ENCODE results near the gene AK9.
"Not testable (repeated sequence)": the region's sequence is repeated elsewhere in the genome, so short reads cannot be mapped to it uniquely, and the experiment has no call there.

The AK9 gene

DNA sequence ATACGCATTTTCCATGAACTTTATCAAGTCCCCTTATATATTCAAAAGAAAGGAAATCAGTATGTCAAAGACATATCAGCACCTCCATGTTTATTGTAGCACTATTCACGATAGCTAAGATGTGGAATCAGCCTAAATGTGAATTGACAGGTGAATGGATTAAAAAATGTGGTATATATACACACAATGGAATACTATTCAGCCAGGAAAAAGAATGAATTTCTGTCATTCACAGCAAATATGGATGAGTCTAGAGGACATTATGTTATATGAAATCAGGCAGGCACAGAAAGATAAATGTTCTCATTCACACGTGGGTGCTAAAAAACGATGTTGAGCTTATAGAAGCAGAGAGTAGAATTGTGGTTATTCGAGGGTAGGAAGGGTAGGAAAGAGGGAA lies 5.4 kb upstream of the AK9 start:
- no peak for DNase-seq (ENCODE audit: low read depth)

DNA sequence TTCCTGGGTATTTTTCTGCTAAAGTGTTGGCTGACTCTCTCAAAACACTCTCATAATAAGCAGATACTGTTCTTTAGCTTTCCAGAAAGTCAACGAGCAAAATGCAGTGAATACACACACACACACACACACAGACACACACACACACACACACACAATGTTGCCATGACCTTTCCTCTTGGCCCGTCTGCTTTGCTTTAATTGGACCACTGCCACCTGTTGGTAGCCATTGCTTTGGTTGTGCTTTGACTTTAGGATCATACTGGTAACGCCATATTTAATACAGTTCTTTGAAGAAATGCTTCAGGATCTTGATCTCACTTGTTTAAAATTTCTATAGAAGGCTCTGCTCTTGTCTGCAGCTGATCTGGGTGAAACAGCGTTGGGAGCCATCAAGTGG lies 4.5 kb upstream of the AK9 start:
- no peak for DNase-seq (ENCODE audit: low read depth)

DNA sequence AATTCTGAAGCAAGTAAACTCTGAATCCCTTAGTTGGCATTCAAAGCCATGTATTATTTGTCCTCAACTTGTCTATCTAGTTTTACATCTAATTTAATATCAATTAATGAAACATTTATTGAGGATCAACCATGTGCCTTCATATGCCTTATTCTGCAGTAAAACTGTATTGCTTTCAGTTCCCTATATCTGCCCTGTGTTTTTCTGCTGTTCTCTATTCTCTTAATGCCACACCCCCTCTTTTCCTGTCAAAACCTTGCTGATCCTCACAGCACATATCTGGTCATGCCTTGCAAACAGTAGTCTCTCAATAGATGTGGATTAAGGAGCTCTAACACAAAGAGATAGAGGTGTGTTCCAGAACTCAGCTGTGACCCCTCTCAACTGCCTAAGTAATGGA lies 2.1 kb upstream of the AK9 start:
- no peak for DNase-seq (ENCODE audit: low read depth)

DNA sequence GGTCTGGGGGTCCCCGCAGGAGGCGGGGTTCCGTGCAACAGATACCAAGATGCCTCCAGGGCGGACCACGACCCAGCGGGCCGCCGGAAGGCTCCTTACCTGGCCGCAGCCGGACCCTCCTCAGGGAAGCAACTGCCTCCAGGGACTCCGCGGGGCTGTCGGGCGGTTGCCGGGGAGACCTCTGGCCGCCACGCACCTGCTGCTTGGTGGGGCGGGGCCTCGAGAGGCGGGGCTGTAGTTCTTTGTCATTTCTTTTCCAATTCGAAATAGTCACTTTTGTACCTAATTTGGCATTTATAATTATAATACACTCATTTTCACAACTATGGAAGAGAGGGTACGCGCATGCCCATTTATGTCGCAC lies 647 bp downstream of the AK9 start:
- DNase-seq (ENCODE audit: low read depth), result no peak

DNA sequence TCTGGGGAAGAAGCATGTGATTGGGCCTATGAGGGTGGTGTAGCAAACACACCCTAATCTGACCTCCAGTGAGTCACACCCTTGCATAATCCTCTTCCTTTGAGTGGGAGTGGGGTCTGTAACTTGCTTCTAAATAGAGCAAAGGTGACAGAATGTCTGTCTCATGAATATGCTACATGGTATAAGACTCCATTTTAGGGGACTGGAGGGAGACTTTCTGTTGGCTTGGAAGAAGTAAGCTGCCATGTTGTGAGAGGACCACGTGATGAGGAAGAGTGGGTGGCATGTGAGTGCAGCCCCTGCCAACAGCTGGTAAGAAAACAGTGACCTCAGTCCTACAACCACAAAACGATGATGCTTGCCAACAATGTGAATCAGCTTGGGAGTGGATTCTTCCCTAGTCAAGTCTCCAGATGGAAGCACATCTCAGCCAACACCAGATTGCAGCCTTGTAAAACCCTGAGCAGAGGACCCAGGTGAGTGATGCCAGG lies 3.7 kb downstream of the AK9 start:
- peak; percentile 87 for DNase-seq (ENCODE audit: low read depth)

DNA sequence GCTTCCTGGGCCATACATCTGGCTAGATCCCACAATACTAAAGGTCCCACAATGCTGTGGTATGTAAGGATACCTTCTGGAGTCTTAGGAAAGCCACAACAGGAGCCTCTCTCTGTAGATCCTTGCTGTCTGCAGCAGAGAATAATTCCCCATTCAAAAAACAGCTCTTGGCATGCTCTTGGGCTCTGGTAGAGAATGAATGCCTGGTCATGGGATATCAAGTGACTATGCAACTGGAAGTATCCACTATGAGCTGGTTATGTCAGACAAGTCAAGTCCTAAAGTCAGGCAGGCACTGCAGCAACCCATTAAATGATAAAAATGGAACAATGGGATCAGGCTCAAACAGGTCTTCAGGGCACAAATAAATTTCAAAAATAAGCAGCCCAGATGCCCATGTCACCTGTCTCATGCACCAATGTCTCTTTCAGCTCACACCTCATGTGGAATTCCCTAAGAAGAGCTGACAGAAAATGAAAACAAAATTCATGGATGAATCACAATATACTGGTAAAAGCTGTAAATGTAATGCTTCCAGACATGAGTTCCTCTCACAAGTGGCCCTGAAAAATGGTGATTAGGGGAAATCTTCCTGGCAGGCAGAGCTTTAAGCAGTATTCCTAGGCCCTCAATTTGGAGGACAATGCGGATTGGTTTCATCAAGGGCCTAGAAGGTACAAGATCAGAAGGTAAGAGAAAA lies 4.3 kb downstream of the AK9 start:
- no peak for DNase-seq (ENCODE audit: low read depth)

DNA sequence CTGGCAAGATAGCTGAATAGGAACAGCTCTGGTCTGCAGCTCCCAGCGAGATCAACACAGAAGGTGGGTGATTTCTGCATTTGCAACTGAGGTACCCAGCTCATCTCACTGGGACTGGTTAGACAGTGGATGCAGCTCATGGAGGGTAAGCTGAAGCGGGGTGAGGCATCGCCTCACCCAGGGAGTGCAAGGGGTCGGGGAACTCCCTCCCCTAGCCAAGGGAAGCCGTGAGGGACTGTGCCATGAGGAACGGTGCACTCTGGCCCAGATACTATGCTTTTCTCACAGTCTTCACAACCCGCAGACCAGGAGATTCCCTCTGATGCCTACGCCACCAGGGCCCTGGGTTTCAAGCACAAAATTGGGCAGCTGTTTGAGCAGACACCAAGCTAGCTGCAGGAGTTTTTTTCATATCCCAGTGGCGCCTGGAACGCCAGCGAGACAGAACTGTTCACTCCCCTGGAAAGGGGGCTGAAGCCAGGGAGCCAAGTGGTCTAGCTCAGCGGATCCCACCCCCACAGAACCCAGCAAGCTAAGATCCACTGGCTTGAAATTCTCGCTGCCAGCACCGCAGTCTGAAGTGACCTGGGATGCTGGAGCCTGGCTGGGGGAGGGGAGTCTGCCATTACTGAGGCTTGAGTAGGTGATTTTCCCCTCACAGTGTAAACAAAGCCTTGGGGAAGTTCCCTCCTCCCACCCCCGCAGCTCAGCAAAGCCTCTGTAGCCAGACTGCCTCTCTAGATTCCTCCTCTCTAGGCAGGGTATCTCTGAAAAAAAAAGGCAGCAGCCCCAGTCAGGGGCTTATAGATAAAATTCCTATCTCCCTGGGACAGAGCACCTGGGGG lies 12.1 kb downstream of the AK9 start:
- not testable (repeated sequence) for DNase-seq (ENCODE audit: low read depth)

DNA sequence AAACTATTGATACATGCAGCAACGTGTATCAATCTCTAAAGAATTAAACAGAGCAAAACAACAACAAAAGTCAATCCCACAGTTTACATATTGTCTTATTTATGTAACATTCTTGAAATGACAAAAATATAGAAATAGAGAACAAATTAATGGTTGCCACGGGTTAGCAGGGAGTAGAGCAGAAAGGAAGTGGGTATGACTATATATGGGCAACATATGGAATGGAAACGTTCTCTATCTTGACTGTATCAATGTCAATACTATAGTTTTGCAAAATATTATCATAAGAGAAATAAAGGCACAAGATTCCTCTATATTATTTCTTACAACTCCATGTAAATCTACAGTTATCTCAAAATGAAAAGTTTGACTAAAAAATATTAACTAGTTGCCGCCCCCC lies 12.8 kb downstream of the AK9 start:
- DNase-seq (ENCODE audit: low read depth), result no peak

DNA sequence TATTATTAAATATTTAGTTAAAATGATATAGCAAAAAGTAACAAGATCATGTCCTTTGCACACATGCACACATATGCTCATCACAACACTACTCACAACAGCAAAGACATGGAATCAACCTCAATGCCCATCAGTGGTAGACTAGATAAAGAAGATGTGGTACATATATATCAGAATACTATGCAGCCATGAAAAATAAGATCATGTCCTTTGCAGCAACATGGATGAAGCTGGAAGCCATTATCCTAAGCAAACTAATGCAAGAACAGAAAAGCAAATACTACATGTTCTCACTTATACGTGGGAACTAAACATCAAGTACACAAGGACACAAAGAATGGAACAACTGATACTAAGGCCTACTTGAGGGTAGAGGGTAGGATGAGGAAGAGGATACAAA lies 14.3 kb downstream of the AK9 start:
- DNase-seq (ENCODE audit: low read depth), result no peak

DNA sequence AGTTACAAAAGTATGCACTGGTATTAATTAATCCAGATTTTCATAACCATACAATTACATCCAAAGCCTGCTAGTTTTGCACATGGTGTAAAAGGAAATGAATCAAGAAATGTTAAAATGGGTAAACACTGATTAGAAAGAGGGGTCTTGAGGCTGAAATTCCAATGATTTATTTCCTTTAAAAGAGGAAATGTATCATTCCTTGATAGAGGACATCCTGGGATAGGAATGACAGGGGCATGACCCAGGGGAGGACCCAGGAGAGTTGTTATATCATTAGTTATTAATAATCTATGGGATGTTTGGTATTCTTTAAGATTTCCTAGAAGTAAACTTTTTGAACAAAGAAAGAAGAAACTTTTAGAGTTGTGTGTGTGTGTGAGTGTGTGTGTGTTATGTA lies 18.2 kb downstream of the AK9 start:
- DNase-seq (ENCODE audit: low read depth), result no peak

DNA sequence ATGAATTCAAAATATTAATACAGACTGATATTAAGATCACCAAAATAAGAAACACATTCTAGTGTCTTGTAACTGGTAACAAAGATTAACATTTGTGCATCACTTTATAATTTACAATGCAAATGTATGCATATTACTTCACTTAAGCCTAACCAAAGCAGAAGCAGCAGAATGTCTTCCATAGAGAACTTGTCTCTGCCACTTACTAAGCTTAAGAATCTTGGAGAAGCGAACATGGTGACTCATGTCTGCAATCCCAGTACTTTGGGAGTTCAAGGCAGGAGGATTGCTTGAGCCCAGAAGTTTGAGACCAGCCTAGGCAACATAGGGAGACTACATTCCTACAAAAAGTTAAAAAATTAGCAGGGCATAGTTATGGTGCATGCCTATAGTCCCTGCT lies 18.8 kb downstream of the AK9 start:
- no peak for DNase-seq (ENCODE audit: low read depth)

DNA sequence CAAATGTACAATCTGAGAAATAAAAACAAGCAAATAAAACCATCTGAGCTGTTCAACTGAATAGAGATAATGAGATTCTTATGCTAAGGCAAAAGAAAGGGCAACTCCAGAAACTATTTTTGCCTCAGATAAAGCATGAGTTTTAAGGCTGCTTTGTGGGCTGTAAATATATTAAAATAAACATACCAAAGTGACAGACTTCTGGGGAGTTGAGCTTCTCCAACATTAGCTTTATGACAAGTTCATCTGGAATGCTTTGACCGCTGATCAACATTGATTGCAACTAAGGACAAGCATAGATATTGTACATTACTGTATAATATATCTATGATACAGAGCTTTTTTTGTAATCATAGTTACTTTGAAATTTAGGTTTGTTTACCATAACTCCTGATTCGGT lies 19.3 kb downstream of the AK9 start:
- DNase-seq (ENCODE audit: low read depth), result no peak

DNA sequence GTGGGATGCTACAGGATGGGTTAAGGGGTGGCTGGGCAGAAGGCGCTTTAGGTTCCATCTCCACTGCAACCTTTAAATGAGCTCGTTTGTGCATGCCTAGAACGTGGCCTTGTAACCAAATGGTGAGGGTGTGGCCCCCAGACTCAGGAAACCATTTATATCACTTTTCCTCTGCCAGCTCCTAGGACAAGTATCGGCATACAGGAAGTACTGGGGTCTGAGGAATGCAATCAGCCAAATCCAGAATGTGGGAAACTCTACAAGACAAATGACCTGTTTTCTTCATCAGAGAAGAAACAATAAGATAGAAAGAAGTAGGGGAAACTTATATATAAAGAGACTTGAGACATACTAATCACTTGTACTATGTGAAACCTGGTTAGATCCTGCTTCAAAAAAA lies 21.2 kb downstream of the AK9 start:
- no peak for DNase-seq (ENCODE audit: low read depth)

DNA sequence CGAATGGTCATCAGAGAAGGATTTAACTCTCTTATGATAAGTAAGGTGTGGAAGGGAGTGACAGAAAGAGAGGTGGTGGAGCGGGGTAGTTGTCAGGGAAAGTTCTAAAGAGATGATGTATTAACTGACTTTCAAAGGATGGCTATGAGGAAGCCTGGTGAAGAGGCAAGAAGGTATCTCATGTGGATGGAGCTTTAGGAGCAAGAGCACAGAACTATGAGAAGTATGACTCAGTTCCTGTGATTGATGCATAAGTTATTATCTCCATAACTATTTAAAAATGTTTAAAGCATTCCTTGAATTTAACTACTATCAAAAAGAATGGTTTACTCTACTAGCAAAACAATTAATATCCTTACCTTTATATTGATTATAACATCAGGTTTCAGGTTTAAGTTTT lies 28.8 kb downstream of the AK9 start:
- no peak for DNase-seq (ENCODE audit: low read depth)

DNA sequence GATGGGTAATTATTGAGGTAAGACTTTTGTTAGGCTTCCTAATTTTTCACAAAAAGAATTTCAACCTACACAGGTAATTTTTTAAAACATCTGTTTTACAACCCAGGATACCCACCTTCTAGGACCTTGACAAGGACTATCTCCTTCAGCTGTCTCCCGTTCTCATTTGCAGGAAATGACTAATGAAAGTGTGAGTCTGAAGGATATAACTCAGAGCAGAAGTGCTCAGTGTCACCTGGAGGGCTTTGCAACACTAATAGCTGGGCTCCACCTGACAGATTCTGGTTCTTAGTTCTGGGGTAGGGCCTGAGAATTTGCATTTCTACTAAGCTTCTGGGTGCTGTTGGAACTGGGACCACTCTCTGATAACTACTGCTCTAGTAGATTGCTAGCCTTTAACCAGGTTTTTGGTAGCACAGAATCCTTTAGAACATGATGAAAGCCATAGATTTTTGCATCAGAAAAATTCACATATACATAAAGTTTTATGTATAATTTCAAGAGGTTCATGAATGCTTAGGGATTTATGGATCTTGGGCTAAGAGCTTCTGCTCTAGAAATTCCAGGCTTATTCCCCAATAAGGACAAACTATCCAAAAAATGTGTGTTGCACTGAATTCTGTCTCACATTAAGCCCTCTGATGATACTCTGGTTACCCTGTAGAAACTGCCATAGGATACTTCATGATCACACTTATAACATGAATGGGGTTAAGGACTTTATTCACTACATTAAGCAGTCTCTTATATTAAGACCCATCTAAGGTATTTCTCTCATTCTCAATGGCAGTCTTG lies 30.3 kb downstream of the AK9 start:
- DNase-seq (ENCODE audit: low read depth), result no peak

DNA sequence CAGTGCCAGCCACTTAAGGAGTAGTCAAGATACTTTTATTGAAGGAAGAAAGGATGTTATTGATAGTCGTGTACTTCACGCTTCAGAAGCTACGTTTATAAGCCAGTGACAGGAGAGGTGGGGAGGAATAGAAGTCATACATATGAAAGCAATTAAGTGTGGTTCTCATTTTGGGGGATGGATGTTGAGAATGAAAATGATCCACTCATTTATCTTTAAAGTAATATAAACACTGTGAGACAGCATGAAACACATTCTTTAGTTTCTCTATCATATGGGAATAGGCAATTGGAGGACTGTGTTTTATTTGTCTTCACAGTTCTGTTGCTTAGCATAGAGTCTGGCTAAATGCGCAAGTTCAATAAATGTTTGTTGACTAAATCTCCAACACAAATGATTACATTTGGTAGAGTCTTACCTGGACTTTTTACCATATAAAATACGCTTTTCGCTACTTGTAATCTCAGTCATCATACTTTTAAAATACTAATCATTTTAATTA lies 35.2 kb downstream of the AK9 start:
- DNase-seq (ENCODE audit: low read depth), result no peak

DNA sequence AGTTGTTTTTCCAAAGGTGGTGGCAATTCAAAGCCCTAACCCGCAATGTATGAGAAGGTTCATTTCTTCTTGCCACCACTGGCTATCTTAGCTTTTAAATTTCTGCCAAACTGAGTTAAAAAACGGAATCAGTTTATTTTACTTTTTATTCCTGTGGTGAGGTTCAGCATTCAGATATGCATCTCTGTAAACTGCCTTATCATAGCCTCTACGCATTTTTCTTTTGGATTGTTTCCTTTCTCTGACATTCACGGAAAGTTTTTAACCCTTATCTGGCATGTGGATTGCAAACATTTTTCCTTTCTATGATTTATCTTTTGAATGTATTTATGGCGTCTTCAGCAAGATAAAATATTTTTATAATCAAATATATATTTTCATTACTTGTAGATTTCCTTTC lies 37.7 kb downstream of the AK9 start:
- no peak for DNase-seq (ENCODE audit: low read depth)

DNA sequence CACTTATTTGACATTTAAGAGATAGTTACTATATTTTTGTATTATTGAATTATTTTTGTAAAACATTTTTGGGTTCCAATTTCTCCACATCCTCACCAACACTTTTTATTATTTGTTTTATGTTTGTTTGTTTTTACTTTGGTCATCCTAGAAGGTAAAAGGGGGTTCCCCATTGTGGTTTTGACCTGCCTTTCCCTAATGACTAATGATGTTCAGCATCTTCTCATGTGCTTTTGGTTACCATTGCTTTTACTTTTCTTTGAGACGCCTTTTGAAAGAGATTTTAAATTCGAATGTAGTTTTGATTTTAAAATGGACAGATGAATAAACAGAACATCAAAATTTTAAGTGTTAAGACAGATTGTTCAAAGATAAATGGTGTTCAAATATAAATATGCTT lies 46.9 kb downstream of the AK9 start:
- DNase-seq (ENCODE audit: low read depth), result no peak

DNA sequence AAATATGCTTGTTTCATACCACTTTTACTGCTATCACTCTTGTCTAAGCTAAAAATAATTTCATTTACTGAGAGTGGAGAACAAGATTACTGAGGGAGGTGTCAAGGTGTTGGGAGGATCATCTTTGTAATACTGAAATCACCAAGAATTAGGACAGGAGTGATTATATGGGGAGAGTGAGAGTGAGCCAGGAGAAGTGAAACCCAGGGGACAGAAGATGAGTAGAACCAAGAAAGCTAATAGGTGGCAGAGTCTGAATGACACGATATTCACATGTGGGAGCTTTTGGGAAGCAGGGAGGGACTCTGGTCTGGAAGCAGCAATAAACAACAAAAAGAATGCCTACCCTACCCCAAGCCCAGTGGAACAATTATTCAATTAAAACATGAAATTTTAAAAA lies 58.6 kb downstream of the AK9 start:
- no peak for DNase-seq (ENCODE audit: low read depth)

DNA sequence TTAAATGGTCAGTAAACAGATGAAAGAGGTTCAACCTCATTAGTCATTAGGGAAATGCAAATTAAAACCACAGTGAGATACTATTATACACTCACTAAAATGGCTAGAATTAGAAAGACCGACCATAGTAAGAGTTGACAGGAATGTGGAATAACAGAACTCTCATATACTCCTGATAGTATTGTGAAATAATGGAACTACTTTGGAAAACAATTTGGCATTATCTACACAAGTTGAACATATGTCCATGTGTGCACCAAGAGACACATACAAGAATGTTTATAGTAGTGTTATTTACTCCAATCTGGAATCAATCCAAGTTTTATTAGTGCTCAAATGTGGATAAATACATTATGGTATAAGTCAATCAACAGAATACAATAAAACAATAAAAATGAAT lies 59.6 kb downstream of the AK9 start:
- no peak for DNase-seq (ENCODE audit: low read depth)

DNA sequence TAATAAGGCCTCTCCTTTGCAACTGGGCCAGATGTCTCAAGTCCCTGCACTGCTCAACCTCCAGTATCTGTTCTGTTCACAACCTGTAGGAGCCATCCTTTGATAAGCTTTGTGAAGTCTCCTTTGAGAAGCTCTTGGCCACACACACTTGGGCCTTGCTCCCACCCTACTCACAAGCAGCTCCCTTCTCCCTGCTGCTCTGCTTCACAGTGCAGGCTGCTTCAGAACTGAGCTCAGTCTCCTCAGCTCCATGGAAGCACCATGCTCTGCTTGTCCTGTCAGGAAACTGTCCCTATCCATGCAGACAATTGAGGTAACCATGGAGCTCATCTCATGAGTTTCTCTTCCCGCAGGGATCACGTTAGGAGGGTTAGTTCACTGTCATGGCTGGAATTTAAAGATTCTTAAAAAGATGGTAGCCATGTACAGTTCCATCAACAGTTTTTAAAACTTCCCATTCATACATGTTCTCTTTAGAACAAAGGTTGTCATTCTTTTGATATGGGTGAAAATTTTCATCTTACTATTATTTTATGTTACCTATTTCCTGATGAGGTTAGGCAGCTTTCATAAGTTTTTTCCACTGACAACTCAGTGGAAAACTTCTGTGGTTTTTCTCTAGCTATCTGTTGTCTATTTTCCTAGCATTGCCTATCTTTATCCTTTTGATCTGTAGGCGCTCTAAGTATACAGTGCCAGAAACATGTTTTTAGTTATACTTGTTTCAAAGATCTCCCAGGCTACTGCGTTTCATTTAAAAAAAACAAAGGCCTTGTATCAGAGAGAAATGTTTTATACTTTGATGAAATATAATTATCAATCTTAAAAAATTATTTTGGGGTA lies 62.6 kb downstream of the AK9 start:
- no peak for DNase-seq (ENCODE audit: low read depth)

DNA sequence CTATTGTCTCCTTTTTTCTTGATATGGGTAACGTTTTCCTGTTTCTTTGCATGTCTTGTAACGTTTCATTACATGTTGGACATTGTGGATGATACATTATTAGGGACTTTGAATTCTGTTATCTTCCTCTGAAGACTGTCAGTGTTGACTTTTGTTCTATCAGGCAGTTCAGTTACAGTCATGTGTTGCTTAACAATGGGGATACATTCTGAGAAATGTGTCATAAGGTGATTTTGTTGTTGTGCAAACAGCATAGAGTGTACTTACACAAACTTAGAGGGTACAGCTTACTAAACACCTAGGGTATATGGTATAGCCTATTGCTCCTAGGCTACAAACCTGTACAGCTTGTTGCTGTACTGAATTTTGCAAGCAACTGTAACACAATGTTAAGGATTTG lies 64.7 kb downstream of the AK9 start:
- no peak for DNase-seq (ENCODE audit: low read depth)
